8988T (cell line): ENCODE results near the gene ADAMTSL3.

Source experiments
- DNase-seq: peaks from one replicate; pipeline ENCODE4 v3.0.0; 2011

The ADAMTSL3 gene

GRCh38 chr15:83653639-83654378 is at the start of gene ADAMTSL3:
Gene ADAMTSL3, plus strand, starts transcription at chr15:83654123. Its CDS starts 1,639 bp downstream, at chr15:83655762.
- DNase-seq: no peak

- no peak for DNase-seq
Observed at GRCh38 chr15:83604549-83604948, 49.4 kb upstream of the ADAMTSL3 start.

- DNase-seq: no peak
Observed at GRCh38 chr15:83605111-83605945, 48.6 kb upstream of the ADAMTSL3 start.

GRCh38 chr15:83610132-83610531 is 43.8 kb upstream of the ADAMTSL3 start:
- no peak for DNase-seq

GRCh38 chr15:83610901-83611685 is 42.8 kb upstream of the ADAMTSL3 start:
- DNase-seq: no peak

GRCh38 chr15:83612226-83612625 is 41.7 kb upstream of the ADAMTSL3 start:
- no peak for DNase-seq

- DNase-seq: no peak
Observed at GRCh38 chr15:83612898-83613635, 40.9 kb upstream of the ADAMTSL3 start.

- no peak for DNase-seq
Observed at GRCh38 chr15:83613714-83614113, 40.2 kb upstream of the ADAMTSL3 start.

- no peak for DNase-seq
Observed at GRCh38 chr15:83616840-83617239, 37.1 kb upstream of the ADAMTSL3 start.

- DNase-seq: no peak
Observed at GRCh38 chr15:83626171-83626802, 27.6 kb upstream of the ADAMTSL3 start.

GRCh38 chr15:83631534-83631933 is 22.4 kb upstream of the ADAMTSL3 start:
- DNase-seq: no peak

- no peak for DNase-seq
Observed at GRCh38 chr15:83643201-83643600, 10.7 kb upstream of the ADAMTSL3 start.

- no peak for DNase-seq
Observed at GRCh38 chr15:83644439-83644838, 9.5 kb upstream of the ADAMTSL3 start.

GRCh38 chr15:83650831-83651230 is 3.1 kb upstream of the ADAMTSL3 start:
- DNase-seq: no peak

GRCh38 chr15:83651541-83651940 is 2.4 kb upstream of the ADAMTSL3 start:
- DNase-seq: no peak

GRCh38 chr15:83652626-83653204 is 1.2 kb upstream of the ADAMTSL3 start:
- DNase-seq: no peak

- no peak for DNase-seq
Observed at GRCh38 chr15:83653288-83653638, 660 bp upstream of the ADAMTSL3 start.

- DNase-seq: no peak
Observed at GRCh38 chr15:83654379-83655236, 685 bp downstream of the ADAMTSL3 start.

- DNase-seq: no peak
Observed at GRCh38 chr15:83655237-83655616, 1.3 kb downstream of the ADAMTSL3 start.

- DNase-seq: no peak
Observed at GRCh38 chr15:83656192-83656591, 2.3 kb downstream of the ADAMTSL3 start.
